Type B pancreatic cell (in vitro differentiated cells): ENCODE data around the gene WNT6. TPM values are rescaled to one million over a fixed set of nuclear protein-coding genes. Genes with fewer than 3 reads are reported as not detected.

Source experiments
- DNase-seq: peaks from one replicate; pipeline ENCODE4 v3.0.0; 2021; ENCODE audit warnings: mixed read lengths; ENCODE audit not compliant: unreplicated experiment; ENCODE audit errors: extremely low spot score
- H3K27ac Mint-ChIP-seq: 2 replicates; pipeline ENCODE4 v1.8.0; 2021; ENCODE audit warnings: mild to moderate bottlenecking, mixed read lengths
- H3K27me3 Mint-ChIP-seq: 2 replicates; pipeline ENCODE4 v1.8.0; 2021; ENCODE audit warnings: mixed read lengths
- H3K36me3 Mint-ChIP-seq: 2 replicates; pipeline ENCODE4 v1.8.0; 2021; ENCODE audit warnings: mixed read lengths
- H3K4me1 Mint-ChIP-seq: one replicate; pipeline ENCODE4 v1.8.0; 2021; ENCODE audit warnings: mixed read lengths; ENCODE audit not compliant: unreplicated experiment
- H3K4me3 Mint-ChIP-seq: 2 replicates; pipeline ENCODE4 v1.8.0; 2021; ENCODE audit warnings: mild to moderate bottlenecking, mixed read lengths
- H3K9me3 Mint-ChIP-seq: 2 replicates; pipeline ENCODE4 v1.8.0; 2021; ENCODE audit warnings: mixed read lengths
- total RNA-seq: library from RNA; stranded (reverse); gene quantifications from 2 replicates; pipeline ENCODE4 v1.2.1, GENCODE V29; 2021; ENCODE audit warnings: low replicate concordance
- TF ChIP-seq, protein P1 (sequence below): fragments of 200-600 bp; sonication (generic); conservative IDR thresholded peaks from 2 replicates; pipeline ENCODE4 v1.5.0; 2021; ENCODE audit warnings: antibody characterized with exemption, mild to moderate bottlenecking

The WNT6 gene
- total RNA-seq, 1 donor from 2014 or later, result 24.7 TPM

GRCh38 chr2:218871345-218872302 is 12.0 kb downstream of the WNT6 start:
- peaks cover 3% of the 10 kb centered on the region for H3K4me1 Mint-ChIP-seq
- peaks cover 89% of the 10 kb centered on the region for H3K27me3 Mint-ChIP-seq
- H3K36me3 Mint-ChIP-seq, result peaks cover 9% of the 10 kb centered on the region
- TF ChIP-seq, protein P1, sequence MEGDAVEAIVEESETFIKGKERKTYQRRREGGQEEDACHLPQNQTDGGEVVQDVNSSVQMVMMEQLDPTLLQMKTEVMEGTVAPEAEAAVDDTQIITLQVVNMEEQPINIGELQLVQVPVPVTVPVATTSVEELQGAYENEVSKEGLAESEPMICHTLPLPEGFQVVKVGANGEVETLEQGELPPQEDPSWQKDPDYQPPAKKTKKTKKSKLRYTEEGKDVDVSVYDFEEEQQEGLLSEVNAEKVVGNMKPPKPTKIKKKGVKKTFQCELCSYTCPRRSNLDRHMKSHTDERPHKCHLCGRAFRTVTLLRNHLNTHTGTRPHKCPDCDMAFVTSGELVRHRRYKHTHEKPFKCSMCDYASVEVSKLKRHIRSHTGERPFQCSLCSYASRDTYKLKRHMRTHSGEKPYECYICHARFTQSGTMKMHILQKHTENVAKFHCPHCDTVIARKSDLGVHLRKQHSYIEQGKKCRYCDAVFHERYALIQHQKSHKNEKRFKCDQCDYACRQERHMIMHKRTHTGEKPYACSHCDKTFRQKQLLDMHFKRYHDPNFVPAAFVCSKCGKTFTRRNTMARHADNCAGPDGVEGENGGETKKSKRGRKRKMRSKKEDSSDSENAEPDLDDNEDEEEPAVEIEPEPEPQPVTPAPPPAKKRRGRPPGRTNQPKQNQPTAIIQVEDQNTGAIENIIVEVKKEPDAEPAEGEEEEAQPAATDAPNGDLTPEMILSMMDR, result no peak
- H3K9me3 Mint-ChIP-seq, result no peaks in the 10 kb centered on the region
- H3K27ac Mint-ChIP-seq, result no peak overlapping the region
- no peak for DNase-seq
- peak overlapping the region; percentile 66 for H3K4me3 Mint-ChIP-seq

GRCh38 chr2:218872645-218873358 is 13.2 kb downstream of the WNT6 start:
- peaks cover 84% of the 10 kb centered on the region for H3K27me3 Mint-ChIP-seq
- no peak for DNase-seq

DNA sequence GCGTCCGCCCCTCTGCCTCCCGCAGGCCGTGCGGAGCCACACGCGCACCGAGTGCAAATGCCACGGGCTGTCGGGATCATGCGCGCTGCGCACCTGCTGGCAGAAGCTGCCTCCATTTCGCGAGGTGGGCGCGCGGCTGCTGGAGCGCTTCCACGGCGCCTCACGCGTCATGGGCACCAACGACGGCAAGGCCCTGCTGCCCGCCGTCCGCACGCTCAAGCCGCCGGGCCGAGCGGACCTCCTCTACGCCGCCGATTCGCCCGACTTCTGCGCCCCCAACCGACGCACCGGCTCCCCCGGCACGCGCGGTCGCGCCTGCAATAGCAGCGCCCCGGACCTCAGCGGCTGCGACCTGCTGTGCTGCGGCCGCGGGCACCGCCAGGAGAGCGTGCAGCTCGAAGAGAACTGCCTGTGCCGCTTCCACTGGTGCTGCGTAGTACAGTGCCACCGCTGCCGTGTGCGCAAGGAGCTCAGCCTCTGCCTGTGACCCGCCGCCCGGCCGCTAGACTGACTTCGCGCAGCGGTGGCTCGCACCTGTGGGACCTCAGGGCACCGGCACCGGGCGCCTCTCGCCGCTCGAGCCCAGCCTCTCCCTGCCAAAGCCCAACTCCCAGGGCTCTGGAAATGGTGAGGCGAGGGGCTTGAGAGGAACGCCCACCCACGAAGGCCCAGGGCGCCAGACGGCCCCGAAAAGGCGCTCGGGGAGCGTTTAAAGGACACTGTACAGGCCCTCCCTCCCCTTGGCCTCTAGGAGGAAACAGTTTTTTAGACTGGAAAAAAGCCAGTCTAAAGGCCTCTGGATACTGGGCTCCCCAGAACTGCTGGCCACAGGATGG is 14.0 kb downstream of the WNT6 start:
- H3K27ac Mint-ChIP-seq, result no peak overlapping the region
- H3K27me3 Mint-ChIP-seq, result peaks cover 79% of the 10 kb centered on the region
- peaks cover 6% of the 10 kb centered on the region for H3K4me1 Mint-ChIP-seq
- H3K4me3 Mint-ChIP-seq, result peak overlapping the region; percentile 63
- peaks cover 9% of the 10 kb centered on the region for H3K36me3 Mint-ChIP-seq
- no peak for DNase-seq
- no peaks in the 10 kb centered on the region for H3K9me3 Mint-ChIP-seq
- TF ChIP-seq, protein P1, result no peak

More at GRCh38 chr2:218872645-218873358, 13.2 kb downstream of the WNT6 start:
- no peaks in the 10 kb centered on the region for H3K9me3 Mint-ChIP-seq
- peaks cover 6% of the 10 kb centered on the region for H3K4me1 Mint-ChIP-seq
- no peak overlapping the region for H3K27ac Mint-ChIP-seq
- peak overlapping the region; percentile 63 for H3K4me3 Mint-ChIP-seq
- TF ChIP-seq, protein P1, result no peak
- H3K36me3 Mint-ChIP-seq, result peaks cover 9% of the 10 kb centered on the region

DNA sequence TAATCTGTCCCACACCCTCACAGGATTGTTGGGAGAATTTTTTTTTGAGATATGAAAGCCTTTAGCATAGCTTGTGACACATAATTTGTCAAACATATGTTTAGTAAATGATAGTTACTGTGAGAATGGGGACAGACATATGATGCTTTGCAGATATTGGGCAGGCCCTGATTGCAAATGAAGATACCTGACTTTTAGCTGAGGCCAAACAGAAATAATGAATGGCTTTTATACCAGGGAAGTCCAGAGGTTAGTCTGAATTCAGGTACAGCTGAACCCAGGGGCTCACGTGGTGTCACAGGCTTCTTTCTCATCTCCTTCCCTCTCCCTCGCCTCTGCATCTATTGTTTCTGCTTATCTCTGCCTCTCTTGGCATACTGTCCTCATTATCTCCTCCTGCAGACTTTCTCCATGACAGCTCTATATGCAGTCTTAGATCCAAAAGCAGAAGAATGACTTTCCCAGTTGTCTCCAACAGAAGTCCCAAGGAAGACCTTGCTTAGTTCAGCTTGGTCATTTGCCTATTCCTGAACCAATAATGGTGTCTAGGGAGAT is 16.2 kb downstream of the WNT6 start:
- no peak for DNase-seq
- Mint-ChIP-seq H3K9me3 (no peaks in the 10 kb centered on the region), H3K4me1 (peaks cover 12% of the 10 kb centered on the region), H3K4me3 (no peak overlapping the region), H3K36me3 (peaks cover 9% of the 10 kb centered on the region), H3K27ac (peak overlapping the region; percentile 11), H3K27me3 (peaks cover 69% of the 10 kb centered on the region)
- TF ChIP-seq, protein P1, result no peak
